COLO829 (cell line): ENCODE data around the gene XAB2.

Experiments
- DNase-seq: peaks from one replicate; pipeline ENCODE4 v3.0.0; 2012; ENCODE audit warnings: low spot score

The XAB2 gene

GRCh38 chr19:7632340-7633203 is 3.2 kb upstream of the XAB2 start:
- no peak for DNase-seq

- DNase-seq: no peak
Measured at GRCh38 chr19:7631577-7631976, 2.2 kb upstream of the XAB2 start.

GRCh38 chr19:7628589-7629311 is 595 bp downstream of the XAB2 start:
- DNase-seq: no peak

GRCh38 chr19:7627166-7627565 is 2.2 kb downstream of the XAB2 start:
- no peak for DNase-seq

- no peak for DNase-seq
Measured at GRCh38 chr19:7625763-7626372, 3.5 kb downstream of the XAB2 start.

GRCh38 chr19:7624810-7625209 is 4.5 kb downstream of the XAB2 start:
- no peak for DNase-seq

- DNase-seq: no peak
Measured at GRCh38 chr19:7623725-7624603, 5.4 kb downstream of the XAB2 start.

GRCh38 chr19:7622933-7623685 is 6.2 kb downstream of the XAB2 start:
- DNase-seq: no peak

- no peak for DNase-seq
Measured at GRCh38 chr19:7620442-7621412, 8.6 kb downstream of the XAB2 start.

GRCh38 chr19:7619671-7620441 is 9.5 kb downstream of the XAB2 start:
- DNase-seq: no peak

- DNase-seq: no peak
Measured at GRCh38 chr19:7618771-7619510, 10.4 kb downstream of the XAB2 start.

GRCh38 chr19:7618348-7618747 is 11.0 kb downstream of the XAB2 start:
- no peak for DNase-seq

- DNase-seq: no peak
Measured at GRCh38 chr19:7617735-7618134, 11.6 kb downstream of the XAB2 start.

GRCh38 chr19:7617172-7617571 is 12.2 kb downstream of the XAB2 start:
- no peak for DNase-seq

GRCh38 chr19:7614859-7615741 is 14.2 kb downstream of the XAB2 start:
- no peak for DNase-seq

GRCh38 chr19:7612282-7613274 is 16.8 kb downstream of the XAB2 start:
- no peak for DNase-seq
